VCaP (cell line): ENCODE data around the gene MCCD1.

Experiments used
- H3K27ac ChIP-seq: fragments of 450-650 bp; 2 replicates; pipeline ENCODE4 v1.5.1; 2017
- TF ChIP-seq, protein P1 (sequence below): fragments of 450-650 bp; conservative IDR thresholded peaks from 2 replicates; pipeline ENCODE4 v1.5.1; 2017; ENCODE audit warnings: mild to moderate bottlenecking, moderate library complexity

The MCCD1 gene

DNA sequence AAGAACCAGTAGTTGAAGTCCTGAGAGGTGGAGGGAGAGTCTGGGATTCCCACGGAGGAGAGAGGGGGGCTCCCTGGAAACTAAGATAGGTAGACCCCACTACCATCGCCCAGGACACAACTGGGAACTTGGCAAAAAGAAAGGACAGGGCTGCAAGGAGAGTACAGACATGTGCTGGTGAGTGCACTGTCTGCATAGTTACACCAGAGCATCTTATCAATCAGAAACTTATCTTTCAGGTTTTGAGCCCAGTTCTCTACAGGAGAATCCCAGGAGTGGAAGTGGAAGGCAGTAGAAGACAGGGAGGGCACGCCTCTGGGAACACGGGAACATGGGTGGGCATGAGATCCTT, 30.8 kb downstream of the MCCD1 start:
- TF ChIP-seq, protein P1, sequence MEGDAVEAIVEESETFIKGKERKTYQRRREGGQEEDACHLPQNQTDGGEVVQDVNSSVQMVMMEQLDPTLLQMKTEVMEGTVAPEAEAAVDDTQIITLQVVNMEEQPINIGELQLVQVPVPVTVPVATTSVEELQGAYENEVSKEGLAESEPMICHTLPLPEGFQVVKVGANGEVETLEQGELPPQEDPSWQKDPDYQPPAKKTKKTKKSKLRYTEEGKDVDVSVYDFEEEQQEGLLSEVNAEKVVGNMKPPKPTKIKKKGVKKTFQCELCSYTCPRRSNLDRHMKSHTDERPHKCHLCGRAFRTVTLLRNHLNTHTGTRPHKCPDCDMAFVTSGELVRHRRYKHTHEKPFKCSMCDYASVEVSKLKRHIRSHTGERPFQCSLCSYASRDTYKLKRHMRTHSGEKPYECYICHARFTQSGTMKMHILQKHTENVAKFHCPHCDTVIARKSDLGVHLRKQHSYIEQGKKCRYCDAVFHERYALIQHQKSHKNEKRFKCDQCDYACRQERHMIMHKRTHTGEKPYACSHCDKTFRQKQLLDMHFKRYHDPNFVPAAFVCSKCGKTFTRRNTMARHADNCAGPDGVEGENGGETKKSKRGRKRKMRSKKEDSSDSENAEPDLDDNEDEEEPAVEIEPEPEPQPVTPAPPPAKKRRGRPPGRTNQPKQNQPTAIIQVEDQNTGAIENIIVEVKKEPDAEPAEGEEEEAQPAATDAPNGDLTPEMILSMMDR = no peak
- H3K27ac ChIP-seq = no peak overlapping the region

DNA sequence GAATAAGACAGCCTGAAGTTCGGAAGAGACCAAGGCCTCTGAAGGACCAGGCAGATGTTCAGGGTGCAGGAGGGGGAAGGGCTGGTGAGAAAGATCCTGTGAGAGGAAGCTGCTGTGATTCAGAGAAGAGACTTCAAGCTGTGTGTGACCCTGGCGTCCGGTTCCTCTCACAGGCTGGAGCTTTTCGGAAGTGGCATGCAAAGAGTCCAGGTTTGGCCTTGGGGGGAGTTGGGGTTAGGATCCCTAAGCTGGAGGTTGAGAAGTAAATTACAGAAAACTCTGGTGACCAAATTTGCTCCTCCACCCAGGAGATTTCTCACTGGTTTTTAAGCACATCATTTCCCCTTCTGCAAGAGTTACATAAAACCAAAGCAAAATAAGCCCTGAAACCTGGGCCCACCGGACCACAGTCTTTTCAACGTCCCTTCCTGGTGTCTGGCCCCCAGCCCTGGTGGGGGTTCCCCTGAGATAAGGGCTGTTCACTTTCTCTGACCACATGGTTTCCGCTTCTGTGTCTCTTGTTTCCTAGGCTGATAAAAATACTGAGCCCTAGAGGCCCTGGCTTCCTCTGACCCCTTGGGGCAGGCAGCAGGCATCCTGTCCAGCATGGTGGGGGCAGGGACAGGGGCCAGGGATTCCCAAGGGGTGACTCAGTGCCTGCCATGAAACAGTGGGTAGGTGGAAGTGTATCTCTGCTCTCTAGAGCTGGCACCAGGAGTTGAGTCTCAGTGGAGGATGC, 31.4 kb downstream of the MCCD1 start:
- TF ChIP-seq, protein P1 = no peak
- H3K27ac ChIP-seq = no peak overlapping the region

DNA sequence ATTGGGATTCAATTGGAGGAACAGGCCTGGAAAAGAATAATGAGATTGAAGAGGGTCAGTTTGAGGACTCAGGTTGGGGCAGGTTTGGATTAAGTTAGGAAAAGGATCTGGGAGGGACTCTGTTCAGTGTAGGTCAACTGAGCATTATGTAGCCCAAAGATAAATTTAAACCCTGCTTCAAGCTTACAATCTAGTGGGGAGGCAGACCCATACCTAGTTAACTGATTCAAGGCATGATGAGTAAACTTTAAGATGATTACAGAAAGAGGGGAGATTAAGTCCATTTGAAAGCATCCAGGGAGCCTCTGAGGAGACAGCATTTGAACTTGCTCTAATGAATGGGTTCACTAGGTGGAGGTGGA, 31.9 kb downstream of the MCCD1 start:
- H3K27ac ChIP-seq = no peak overlapping the region
- TF ChIP-seq, protein P1 = no peak

DNA sequence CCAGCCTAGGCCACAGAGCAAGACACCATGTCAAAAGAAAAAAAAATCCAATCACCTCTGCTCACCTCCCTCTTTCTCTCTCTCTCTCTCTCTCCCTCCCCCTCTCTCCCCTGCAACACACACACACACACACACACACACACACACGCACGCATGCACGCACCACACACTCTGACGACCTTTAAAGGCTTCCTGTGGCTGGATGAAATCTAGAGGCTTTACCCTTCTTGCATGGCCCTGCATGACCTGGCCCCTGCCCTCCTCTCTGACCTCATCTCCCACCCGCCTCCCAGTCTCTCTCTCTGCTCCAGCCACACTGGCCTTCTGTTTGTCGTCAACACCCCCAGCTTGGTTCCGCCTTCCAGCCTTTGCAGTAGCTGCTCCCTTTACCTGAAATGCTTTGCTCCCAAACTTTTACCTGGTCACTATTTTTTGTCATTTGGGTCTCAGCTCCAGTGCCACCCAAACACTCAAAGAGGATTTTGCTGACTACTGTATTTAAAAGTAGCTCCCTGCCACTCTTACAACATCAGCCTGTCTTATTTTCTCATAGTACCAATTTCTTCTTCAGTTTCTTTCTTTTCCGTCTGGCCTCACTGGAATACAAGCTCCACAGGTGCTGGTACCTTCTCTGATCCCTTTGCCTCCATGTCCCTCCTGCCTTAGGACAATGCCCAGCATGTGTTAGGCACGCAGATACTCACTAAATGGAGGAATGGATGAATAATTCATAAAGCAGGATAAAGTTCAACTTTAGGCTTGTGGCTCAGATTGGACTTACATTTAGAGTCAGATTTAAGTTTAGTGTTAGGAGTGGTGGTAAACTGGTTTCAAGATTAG, 39.0 kb downstream of the MCCD1 start:
- TF ChIP-seq, protein P1 = no peak
- H3K27ac ChIP-seq = no peak overlapping the region

DNA sequence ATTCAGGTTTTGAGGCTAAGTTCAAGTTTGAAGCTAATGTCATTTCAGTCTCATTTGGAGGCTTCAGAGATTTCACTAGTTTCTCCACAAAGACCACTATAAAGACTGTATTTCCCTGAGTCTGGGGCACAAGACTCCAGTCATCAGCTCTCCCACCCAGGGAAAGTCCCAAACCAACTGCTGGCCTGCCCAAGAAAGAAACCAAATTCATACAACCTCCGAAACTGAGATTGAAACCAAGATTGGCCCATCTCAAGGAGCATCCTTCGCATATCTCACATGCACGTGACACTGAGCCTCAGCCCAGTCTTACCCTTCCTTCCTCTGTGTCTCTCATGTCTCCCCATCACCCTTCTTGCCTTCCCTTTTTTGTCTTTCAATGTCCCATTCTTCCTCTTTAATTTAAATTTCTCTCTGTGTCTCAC, 39.8 kb downstream of the MCCD1 start:
- TF ChIP-seq, protein P1 = no peak
- H3K27ac ChIP-seq = no peak overlapping the region

DNA sequence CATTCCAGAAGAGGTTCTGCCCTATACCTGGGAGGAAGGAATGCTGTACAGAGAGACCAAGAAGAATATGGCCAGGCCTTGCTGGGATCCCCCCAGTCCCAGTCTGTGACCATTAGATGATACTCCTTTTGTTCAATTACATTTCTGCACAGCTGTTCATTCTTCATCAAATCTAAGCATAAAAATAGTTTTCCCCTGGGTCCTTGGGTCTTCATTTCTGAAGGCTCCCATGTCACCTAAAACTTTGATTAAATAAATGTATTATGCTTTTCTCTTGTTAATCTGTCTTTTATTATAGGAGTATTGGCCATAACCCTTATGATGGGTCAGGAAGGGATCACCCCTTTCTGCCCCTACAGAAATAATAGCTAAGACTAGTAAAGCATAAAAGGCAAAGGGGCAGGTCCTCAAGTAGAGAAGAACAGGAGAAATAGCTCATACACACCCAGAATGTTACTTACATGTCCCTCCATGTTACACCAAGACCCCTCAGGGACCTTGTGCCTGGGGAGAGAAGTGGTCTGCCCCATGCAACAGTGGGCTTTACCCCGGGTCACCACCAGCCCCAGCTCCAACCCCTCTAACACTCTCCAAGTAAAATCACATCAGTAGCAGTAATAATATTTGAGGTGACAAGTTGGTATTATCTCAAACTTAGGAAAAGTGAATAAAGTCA, 41.2 kb downstream of the MCCD1 start:
- H3K27ac ChIP-seq = no peak overlapping the region

More for the DNA sequence above, 41.2 kb downstream of the MCCD1 start:
- TF ChIP-seq, protein P1 = no peak
